Right atrium auricular region (tissue), 2 donors: ENCODE results near the gene WNK1. TPM values are rescaled to one million over a fixed set of nuclear protein-coding genes. Genes with fewer than 3 reads are reported as not detected.
A peak's percentile ranks its signal among the peaks of the same experiment; 100 is the strongest.
"Not testable (repeated sequence)": the region's sequence is repeated elsewhere in the genome, so short reads cannot be mapped to it uniquely, and the experiment has no call there.

Experiments used
- DNase-seq: peaks from one replicate; pipeline ENCODE4 v3.0.0-alpha.2; 2019; ENCODE audit warnings: low spot score
- H3K27ac ChIP-seq, 2 donors: fragments of 200-600 bp; sonication (generic); 1 replicate in 1 of 2; 2 replicates in 1 of 2; pipeline ENCODE4 v1.5.1; 2016 to 2019
- H3K27me3 ChIP-seq, 2 donors: fragments of 200-600 bp; sonication (generic); one replicate each; pipeline versions ENCODE4 v1.5.1 to v1.6.0; 2017 to 2019
- H3K36me3 ChIP-seq: fragments of 200-600 bp; sonication (generic); one replicate; pipeline ENCODE4 v1.5.1; 2016
- H3K4me1 ChIP-seq, 2 donors: fragments of 200-600 bp; sonication (generic); one replicate each; pipeline versions ENCODE4 v1.5.1 to v1.6.0; 2017 to 2019
- H3K4me3 ChIP-seq, 2 donors: fragments of 200-600 bp; sonication (generic); 1 replicate in 1 of 2; 2 replicates in 1 of 2; pipeline ENCODE4 v1.5.1; 2017 to 2019; ENCODE audit warnings: mild to moderate bottlenecking in 1 of 2, moderate library complexity in 1 of 2
- H3K9me3 ChIP-seq, 2 donors: fragments of 200-600 bp; sonication (generic); one replicate each; pipeline ENCODE4 v1.5.1; 2019
- CTCF ChIP-seq, 2 donors: fragments of 200-600 bp; sonication (generic); IDR thresholded peaks; one replicate each; pipeline ENCODE4 v1.5.1; 2019; ENCODE audit warnings: antibody characterized with exemption in 2 of 2
- total RNA-seq, 2 donors: library from RNA; depleted of rRNA; stranded (reverse); fragments of >200 nt; gene quantifications; one replicate each; pipeline ENCODE4 v1.1.0, GENCODE V29; 2016

WNK1 gene
- total RNA-seq, 2 donors from 2014 or later, result 195 to 215 TPM

GRCh38 chr12:770479-770878, 18.1 kb downstream of the WNK1 start:
- no peak overlapping the region for H3K4me3 ChIP-seq
- H3K27me3 ChIP-seq, result no peaks in the 10 kb centered on the region
- H3K27ac ChIP-seq, result no peak overlapping the region
- H3K9me3 ChIP-seq, result no peaks in the 10 kb centered on the region
- TF ChIP-seq CTCF (IDR thresholded peaks at IDR 0.05), result no peak
- H3K4me1 ChIP-seq, result peaks cover 0 to 94% of the 10 kb centered on the region in 2 donors
- no peak for DNase-seq
- no peaks in the 10 kb centered on the region for H3K36me3 ChIP-seq

- H3K4me1 ChIP-seq, result peaks cover 0 to 86% of the 10 kb centered on the region in 2 donors
- no peak for DNase-seq
- no peak overlapping the region for H3K4me3 ChIP-seq
- H3K9me3 ChIP-seq, result no peaks in the 10 kb centered on the region
- H3K36me3 ChIP-seq, result no peaks in the 10 kb centered on the region
- no peaks in the 10 kb centered on the region for H3K27me3 ChIP-seq
- no peak for TF ChIP-seq CTCF (IDR thresholded peaks at IDR 0.05)
- no peak overlapping the region for H3K27ac ChIP-seq
Measured at GRCh38 chr12:772056-772697, 19.8 kb downstream of the WNK1 start.

- Histone ChIP-seq H3K4me1 (peaks cover 0 to 79% of the 10 kb centered on the region in 2 donors), H3K36me3 (no peaks in the 10 kb centered on the region), H3K27ac (peak overlapping the region in 1 of 2 donors; percentile 41), H3K9me3 (no peaks in the 10 kb centered on the region), H3K27me3 (no peaks in the 10 kb centered on the region), H3K4me3 (no peak overlapping the region)
- no peak for DNase-seq
- TF ChIP-seq CTCF (IDR thresholded peaks at IDR 0.05), result no peak
Measured at GRCh38 chr12:774051-774614, 21.8 kb downstream of the WNK1 start.

GRCh38 chr12:775973-776771, 23.8 kb downstream of the WNK1 start:
- not testable (repeated sequence) for H3K4me3 ChIP-seq, DNase-seq, H3K27ac ChIP-seq, H3K9me3 ChIP-seq, H3K36me3 ChIP-seq, H3K27me3 ChIP-seq
- peaks cover 0 to 81% of the 10 kb centered on the region in 2 donors for H3K4me1 ChIP-seq

GRCh38 chr12:776772-777373, 24.5 kb downstream of the WNK1 start:
- not testable (repeated sequence) for H3K27me3 ChIP-seq, H3K9me3 ChIP-seq, H3K4me3 ChIP-seq, H3K36me3 ChIP-seq, DNase-seq, H3K27ac ChIP-seq
- H3K4me1 ChIP-seq, result peaks cover 0 to 81% of the 10 kb centered on the region in 2 donors

- no peak for TF ChIP-seq CTCF (IDR thresholded peaks at IDR 0.05)
- H3K27ac ChIP-seq, result no peak overlapping the region
- peaks cover 0 to 81% of the 10 kb centered on the region in 2 donors for H3K4me1 ChIP-seq
- H3K4me3 ChIP-seq, result no peak overlapping the region
- no peaks in the 10 kb centered on the region for H3K27me3 ChIP-seq
- DNase-seq, result no peak
- no peaks in the 10 kb centered on the region for H3K36me3 ChIP-seq
- no peaks in the 10 kb centered on the region for H3K9me3 ChIP-seq
Measured at GRCh38 chr12:777550-778047, 25.2 kb downstream of the WNK1 start.
